Measurements from ENCODE around the gene IRGQ.

The IRGQ gene

DNA sequence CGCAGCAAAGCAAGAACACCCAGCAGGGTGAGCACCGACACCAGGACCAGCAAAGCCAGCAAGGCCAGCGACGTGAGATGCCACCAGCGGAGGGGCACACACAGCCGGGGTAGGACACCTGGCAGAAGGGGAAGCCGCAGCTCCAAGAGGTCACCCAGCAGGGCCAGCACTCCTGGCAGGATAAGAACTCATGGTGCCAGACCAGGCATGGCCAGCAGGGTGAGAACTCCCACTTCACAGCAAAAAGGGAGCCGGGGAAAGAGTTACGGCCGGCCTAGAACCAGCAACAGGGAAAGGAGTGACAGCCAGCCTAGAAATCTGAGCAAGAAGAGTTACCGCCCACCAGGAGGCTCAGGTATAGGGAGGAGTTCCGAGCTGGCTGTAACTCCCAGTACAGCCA is 16.4 kb upstream of the IRGQ start:
- no peak for DNase-seq (ENCODE audit: low spot score)
- TF ChIP-seq, protein P1, sequence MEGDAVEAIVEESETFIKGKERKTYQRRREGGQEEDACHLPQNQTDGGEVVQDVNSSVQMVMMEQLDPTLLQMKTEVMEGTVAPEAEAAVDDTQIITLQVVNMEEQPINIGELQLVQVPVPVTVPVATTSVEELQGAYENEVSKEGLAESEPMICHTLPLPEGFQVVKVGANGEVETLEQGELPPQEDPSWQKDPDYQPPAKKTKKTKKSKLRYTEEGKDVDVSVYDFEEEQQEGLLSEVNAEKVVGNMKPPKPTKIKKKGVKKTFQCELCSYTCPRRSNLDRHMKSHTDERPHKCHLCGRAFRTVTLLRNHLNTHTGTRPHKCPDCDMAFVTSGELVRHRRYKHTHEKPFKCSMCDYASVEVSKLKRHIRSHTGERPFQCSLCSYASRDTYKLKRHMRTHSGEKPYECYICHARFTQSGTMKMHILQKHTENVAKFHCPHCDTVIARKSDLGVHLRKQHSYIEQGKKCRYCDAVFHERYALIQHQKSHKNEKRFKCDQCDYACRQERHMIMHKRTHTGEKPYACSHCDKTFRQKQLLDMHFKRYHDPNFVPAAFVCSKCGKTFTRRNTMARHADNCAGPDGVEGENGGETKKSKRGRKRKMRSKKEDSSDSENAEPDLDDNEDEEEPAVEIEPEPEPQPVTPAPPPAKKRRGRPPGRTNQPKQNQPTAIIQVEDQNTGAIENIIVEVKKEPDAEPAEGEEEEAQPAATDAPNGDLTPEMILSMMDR (IDR thresholded peaks at IDR 0.05; ENCODE audit: extremely low read depth, missing control alignments), result no peak

DNA sequence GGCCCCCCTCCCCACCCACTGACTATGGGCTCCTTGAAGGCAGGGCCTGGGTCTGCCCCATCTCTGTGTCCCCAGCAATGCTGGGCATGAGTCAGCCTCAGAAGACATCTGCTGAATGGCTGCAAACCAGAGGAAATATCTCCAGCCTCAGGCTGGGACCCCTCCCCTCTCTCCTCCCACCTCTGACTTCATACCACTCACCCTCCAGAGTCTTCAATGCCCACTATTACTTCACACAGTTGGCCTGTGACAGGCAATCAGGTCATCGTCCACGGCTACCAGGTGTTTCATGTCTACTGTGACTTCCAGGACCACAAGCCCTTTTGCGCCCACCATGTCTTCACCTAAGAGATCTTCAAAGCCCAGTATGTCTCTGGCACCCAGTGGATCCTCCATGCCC is 15.9 kb upstream of the IRGQ start, which contains the start of gene SRRM5:
SRRM5 (plus strand) TSS at position 301 of the 400 bp plus-strand sequence; CDS start at position 335, 34 bp downstream.
- DNase-seq (ENCODE audit: low spot score), result no peak

GRCh38 chr19:43610493-43610892 is 14.6 kb upstream of the IRGQ start:
- TF ChIP-seq, protein P1 (IDR thresholded peaks at IDR 0.05; ENCODE audit: extremely low read depth, missing control alignments), result no peak
- DNase-seq (ENCODE audit: low spot score), result no peak

More for the DNA sequence above, 15.9 kb upstream of the IRGQ start, which contains the start of gene SRRM5:
- TF ChIP-seq, protein P1 (IDR thresholded peaks at IDR 0.05; ENCODE audit: extremely low read depth, missing control alignments), result no peak

GRCh38 chr19:43609872-43610271 is 13.9 kb upstream of the IRGQ start:
- TF ChIP-seq, protein P1 (IDR thresholded peaks at IDR 0.05; ENCODE audit: extremely low read depth, missing control alignments), result no peak
- DNase-seq (ENCODE audit: low spot score), result no peak

- TF ChIP-seq, protein P1 (IDR thresholded peaks at IDR 0.05; ENCODE audit: extremely low read depth, missing control alignments), result no peak
- DNase-seq (ENCODE audit: low spot score), result no peak
These were observed 11.6 kb upstream of the IRGQ start for GRCh38 chr19:43607238-43608205.

GRCh38 chr19:43606569-43607229 is 10.8 kb upstream of the IRGQ start:
- DNase-seq (ENCODE audit: low spot score), result no peak
- TF ChIP-seq, protein P1 (IDR thresholded peaks at IDR 0.05; ENCODE audit: extremely low read depth, missing control alignments), result no peak
